Cardiac septum (tissue), 1 donor: Measurements from ENCODE around the gene IL1RAP. TPM values are rescaled to one million over a fixed set of nuclear protein-coding genes. Genes with fewer than 3 reads are reported as not detected.

ENCODE experiments used
- DNase-seq: peaks from one replicate; pipeline ENCODE4 v3.0.0-alpha.2; 2020; ENCODE audit warnings: low spot score
- intact Hi-C: fragments of 100-400 bp; cut with DNase I; formaldehyde crosslinking; loops from one replicate; pipeline ENCODE4 v1.14.0; 2022
- total RNA-seq: library from RNA; stranded (reverse); fragmentation: NEBNext Ultra II Directional; extraction: Animal tissue kit (Norgen Biotek cat#: 25700); gene quantifications from one replicate; pipeline ENCODE4 v1.2.1, GENCODE V29; 2021
- donor health status: DM: no; HTN: no; CAD: no.

The IL1RAP gene
- total RNA-seq, 1 donor from 2014 or later, result 20.4 TPM

DNA sequence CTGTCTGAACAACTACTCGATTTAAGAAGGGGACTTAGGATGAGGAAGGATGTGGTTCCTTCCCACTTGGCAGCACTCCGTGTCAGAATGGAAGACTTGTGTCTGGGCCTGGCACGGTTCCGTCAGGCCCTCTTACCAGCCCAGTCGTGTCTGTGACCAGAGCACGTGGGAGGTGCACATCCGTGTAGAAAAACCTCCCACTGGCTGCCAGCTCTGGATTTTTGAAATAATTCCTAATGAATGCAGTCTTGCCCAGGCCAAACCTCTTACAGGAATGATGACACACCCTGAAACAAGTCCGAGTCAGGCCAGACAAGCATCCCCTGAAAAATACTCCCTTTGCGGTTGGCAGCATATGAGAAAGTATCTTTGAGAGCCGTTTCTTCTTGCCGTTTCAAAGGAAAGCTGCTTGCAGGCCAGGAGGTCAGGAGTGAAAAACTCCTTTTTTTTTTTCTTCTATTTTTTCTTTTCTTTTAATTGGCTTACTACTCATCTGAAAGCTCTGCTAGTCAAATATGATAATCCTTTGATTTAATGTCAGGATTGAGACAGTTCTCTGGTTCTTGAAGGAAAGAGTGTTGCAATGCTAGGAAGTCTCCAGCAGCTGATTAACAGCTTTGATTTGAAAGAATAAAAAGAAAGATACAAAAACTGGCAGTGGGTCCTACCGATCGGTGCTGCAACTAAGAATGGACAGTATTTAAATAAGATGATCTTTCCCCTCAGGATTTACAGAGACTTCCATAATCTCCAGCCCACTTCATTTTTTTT, 19.8 kb downstream of the IL1RAP start:
- DNase-seq, result peak; percentile 84
- intact Hi-C loops, result loop anchor here (5.0 kb wide), 1 partner anchor 34 kb away; no protein-coding TSS in a partner anchor

- DNase-seq, result no peak
- intact Hi-C loops, result loop anchor here (5.0 kb wide), 1 partner anchor 33 kb away; no protein-coding TSS in a partner anchor
Observed at GRCh38 chr3:190534386-190534785, 20.5 kb downstream of the IL1RAP start.

DNA sequence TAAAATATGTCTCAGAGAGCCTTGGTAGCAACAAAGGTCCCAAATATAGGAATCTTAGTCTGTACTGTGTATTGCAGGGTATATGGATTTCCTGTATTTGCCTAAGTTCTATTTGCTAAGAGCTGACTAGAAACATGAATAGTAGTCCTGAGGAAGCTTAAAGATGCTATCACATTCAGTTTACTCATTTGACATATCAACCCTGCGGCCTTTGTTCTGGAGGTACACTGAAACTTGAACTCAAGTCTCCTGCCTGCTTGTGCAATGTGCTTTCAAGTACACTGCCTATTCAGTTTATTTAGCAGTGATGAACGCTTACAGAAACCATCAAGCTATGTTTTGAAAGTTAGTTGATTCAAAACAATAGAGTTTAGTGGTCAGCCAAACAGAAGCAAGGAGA, 21.1 kb downstream of the IL1RAP start:
- no peak for DNase-seq
- intact Hi-C loops, result loop anchor here (5.0 kb wide), 1 partner anchor 32 kb away; no protein-coding TSS in a partner anchor

DNA sequence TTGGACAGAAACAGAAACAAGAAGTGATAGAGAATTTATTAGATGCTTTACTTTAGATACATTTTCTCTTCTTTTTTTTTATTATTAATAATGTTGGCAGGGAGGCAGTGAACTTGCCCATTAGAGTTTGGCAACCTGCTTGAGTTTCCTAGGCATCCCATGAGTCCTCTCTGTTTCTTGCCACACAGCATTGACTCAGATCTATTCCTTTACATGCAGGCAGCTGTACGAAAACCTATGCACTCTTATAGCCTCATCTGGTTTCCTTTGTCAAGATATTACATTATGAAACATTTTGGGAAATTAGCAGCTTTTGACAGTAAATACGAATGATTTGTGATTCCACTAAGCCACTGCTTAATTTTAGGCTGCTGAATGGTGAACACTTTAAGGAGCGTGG, 23.3 kb downstream of the IL1RAP start:
- intact Hi-C loops, result no loop called here
- no peak for DNase-seq

DNA sequence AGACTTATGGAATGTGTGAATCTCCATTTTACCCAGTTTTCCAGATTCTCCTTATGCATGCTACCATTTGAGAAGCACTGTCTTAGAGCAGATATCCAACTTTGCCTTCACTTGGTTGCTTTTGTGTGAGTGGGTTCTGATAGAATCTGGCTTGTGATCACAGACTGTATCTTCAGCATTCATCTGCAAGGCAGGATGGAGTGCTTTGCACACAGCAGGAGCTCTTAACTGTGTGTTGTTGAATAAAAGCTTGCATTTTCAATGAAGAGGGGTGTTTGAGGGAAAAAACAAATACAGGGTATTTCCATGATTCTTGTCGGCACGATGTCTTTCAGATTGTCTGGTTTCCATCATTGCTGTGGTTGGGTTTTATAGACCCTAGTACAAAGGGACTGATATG, 24.4 kb downstream of the IL1RAP start:
- intact Hi-C loops, result no loop called here
- DNase-seq, result no peak

DNA sequence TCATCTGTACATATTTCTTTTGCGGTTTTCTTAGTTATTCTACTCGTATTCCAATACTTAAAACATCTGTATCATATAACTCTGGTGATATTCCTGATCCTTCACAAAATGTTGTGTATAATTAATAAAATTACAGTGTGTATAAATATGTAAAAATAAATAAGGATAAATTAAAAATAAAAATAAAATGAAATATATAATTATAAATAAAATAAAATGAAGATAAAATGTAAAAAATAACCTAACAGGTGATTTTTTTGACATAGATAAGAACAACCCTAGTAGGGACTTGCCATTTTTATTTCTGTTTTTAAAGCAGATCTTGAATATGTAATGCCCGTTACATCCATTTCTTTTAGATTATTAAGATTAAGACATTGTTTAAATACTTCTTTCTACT, 25.6 kb downstream of the IL1RAP start:
- intact Hi-C loops, result no loop called here
- no peak for DNase-seq

DNA sequence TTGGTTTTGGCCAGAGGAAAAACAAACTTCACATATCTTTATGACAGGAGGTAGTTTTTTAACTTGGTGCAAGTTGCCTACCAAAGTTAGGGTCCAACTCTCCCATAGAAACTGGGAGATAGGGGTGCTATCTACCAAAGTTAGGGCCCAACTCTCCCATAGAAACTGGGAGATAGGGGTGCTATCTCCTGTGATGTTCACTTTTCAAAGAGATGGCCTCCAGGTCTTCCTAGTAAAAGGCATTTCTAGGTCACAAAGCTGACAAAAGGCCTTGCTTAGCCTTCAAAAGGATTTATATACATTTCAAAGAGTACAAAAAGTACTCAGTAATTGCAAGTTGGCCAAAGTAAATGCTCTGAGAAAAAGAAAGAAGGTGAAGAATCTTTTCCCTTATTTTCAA, 27.1 kb downstream of the IL1RAP start:
- intact Hi-C loops, result no loop called here
- DNase-seq, result no peak

- intact Hi-C loops, result no loop called here
- no peak for DNase-seq
Observed at GRCh38 chr3:190541560-190541959, 27.7 kb downstream of the IL1RAP start.

- intact Hi-C loops, result no loop called here
- no peak for DNase-seq
Observed at GRCh38 chr3:190542846-190543245, 29.0 kb downstream of the IL1RAP start.

DNA sequence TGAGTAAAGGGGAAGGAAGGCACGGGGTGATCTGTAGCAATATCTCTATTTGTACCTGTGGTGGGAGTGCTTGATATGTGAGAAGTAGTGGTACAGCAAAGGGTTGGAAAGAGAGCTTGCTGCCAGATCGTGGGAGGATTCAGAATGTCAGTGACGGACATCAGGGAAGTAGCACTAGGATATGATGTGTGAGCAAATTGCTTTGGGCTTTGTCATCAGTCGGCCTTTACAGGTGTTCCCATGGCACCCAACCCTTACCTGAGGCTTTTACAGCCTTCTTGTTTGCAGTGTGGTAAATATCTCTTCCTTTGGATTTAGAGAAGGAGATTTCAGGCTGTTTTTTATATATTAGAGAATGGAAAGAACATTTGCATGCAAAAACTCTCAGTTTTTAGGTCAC, 29.8 kb downstream of the IL1RAP start:
- intact Hi-C loops, result no loop called here

DNA sequence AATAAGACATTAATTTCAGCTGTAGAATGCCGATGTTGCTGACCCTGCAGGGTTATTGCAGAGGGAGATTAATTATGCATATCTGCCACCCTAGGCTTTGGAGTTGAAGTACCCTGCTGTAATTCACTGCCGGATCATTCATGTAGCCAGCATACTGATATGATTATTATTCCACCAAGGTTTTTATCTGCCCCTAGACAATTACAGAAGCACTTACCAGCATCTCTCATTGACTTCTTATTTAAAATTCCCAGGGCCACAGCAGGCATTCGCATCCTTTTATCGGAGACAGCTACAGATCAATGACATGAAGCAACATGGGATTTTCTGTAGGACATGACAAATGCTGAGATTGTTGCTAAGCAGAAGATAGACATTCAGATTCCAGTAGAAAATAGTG, 31.3 kb downstream of the IL1RAP start:
- DNase-seq, result no peak
- intact Hi-C loops, result no loop called here

More for the DNA sequence above, 29.8 kb downstream of the IL1RAP start:
- no peak for DNase-seq

- intact Hi-C loops, result no loop called here
- no peak for DNase-seq
Observed at GRCh38 chr3:190546881-190547510, 33.1 kb downstream of the IL1RAP start.

- intact Hi-C loops, result no loop called here
- no peak for DNase-seq
Observed at GRCh38 chr3:190548031-190548656, 34.3 kb downstream of the IL1RAP start.

- intact Hi-C loops, result no loop called here
Observed at GRCh38 chr3:190552021-190552420, 38.1 kb downstream of the IL1RAP start.

DNA sequence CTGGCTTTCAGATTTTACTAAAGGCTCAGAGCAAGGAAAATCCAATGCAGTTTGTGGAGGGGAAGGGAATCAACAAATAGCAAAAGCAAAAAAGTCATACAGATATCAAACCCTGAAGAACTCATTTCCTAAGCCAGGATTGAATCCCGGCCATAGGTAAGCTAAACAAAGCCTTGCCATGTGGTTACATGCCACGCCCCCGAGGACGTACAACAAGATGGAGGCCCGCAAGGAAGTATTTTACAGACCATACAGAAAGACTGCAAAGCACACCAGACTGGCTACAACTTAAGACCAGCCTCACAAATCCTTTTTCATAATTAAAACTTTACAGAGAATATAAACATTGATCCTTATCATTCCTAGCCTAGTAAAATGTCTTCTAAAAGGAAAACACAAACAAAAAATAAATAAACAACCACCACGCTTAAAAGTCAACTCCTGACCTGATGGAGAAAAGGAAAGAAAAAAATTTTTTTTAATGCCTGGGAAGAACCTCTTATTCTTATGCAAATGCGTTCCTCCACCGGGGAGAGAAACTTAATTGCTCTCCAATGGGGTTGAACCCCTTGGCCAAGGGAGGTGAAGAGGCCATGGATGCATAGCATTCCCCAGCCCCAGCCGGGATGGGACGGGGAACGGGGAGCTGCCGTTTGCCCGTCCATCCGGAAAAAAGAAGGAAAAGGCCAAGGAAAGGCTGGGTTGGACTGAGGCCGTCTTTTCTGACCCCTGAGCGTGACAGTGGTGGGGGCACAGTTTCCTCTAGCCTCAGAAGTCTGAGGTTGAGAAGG, 39.3 kb downstream of the IL1RAP start:
- intact Hi-C loops, result no loop called here
- no peak for DNase-seq

More at GRCh38 chr3:190552021-190552420, 38.1 kb downstream of the IL1RAP start:
- no peak for DNase-seq

GRCh38 chr3:190554197-190554596, 40.3 kb downstream of the IL1RAP start:
- DNase-seq, result no peak
- intact Hi-C loops, result no loop called here

DNA sequence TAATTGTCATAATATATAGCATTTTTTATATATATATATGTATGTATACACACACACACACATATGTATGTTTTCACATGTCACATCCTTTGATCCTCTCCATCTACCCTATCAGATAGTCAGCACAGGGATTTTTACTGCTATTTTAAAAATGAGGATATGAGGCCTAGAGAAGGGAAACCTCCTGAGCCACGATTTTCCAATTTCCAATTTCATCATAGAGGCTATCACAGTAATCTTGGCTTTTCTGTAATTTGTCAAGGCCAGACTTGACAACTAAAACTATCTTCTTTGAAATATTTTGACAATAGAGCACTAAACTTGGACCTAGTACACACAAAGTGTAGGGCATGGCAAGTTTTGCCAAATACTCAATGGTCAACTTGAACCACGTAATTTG, 42.5 kb downstream of the IL1RAP start:
- DNase-seq, result no peak
- intact Hi-C loops, result no loop called here

DNA sequence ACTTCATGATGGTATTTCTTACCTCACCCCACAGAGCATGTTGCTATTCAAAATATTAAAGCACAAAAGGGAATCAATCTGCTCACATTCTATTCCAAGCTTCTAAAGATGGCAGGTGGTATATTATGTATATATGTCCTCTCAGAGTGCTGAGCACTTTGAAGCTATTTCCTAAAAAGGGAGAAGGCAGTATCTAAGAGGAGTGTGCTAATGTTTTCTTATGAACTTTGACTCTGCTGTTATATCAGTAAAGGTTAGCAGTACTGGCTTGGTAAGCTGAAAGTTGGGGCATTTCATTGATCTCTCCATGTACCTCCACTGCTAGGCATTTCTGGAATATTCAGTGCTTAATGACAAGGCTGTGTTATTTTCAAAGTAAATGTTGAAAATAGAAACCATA, 43.4 kb downstream of the IL1RAP start:
- DNase-seq, result no peak
- intact Hi-C loops, result no loop called here

DNA sequence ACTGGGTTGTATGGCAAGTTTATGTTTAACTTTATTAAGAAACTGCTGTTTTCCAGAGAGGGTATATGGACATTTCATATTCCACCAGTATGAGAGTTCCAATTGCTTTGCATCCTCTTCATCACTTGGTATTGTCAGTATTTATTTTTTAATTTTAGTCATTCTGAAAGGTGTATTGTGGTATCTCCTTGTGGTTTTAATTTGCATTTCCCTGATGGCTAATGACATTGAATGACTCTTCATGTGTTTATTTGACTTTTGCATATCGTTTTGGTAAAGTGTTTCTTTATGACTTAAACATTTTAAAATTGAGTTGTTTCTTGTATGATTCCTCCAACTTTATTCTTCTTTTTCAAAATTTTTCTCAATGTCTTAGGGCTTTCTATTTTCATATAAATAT, 44.4 kb downstream of the IL1RAP start:
- no peak for DNase-seq
- intact Hi-C loops, result no loop called here

DNA sequence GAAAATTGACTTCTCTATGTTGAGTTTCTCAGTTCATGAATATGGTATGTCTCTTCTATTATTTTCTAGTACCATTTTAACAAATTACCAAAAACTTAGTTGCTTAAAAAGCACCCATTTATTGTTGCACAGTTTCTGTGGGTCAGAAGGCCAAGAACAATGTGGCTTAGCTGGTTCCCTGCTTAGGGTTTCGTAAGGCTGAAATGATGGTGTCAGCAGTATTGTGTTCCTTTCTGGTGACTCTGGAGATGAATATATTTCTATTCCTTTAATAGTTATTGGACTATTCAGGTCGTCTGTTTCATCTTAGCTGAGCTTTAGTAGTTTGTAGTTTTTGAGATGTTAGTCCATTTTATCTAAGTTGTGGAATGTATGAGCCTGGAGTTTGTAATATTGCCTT, 44.9 kb downstream of the IL1RAP start:
- intact Hi-C loops, result no loop called here
- DNase-seq, result no peak
